DOHH2 (cell line): Measurements from ENCODE around the gene SH2D3A.

Experiments
- EZH2phosphoT487 ChIP-seq: fragments of 200-600 bp; sonication (generic); IDR thresholded peaks from 2 replicates; pipeline ENCODE4 v1.6.1; 2017; ENCODE audit warnings: borderline replicate concordance, mild to moderate bottlenecking, antibody characterized with exemption, low read length, moderate library complexity, mixed read lengths
- TF ChIP-seq, protein P1 (sequence below): fragments of 200-600 bp; sonication (generic); IDR thresholded peaks from one replicate; pipeline ENCODE4 v1.5.1; 2014; ENCODE audit warnings: antibody characterized with exemption, mild to moderate bottlenecking, low read depth, low read length; ENCODE audit not compliant: poor library complexity, severe bottlenecking

DNA sequence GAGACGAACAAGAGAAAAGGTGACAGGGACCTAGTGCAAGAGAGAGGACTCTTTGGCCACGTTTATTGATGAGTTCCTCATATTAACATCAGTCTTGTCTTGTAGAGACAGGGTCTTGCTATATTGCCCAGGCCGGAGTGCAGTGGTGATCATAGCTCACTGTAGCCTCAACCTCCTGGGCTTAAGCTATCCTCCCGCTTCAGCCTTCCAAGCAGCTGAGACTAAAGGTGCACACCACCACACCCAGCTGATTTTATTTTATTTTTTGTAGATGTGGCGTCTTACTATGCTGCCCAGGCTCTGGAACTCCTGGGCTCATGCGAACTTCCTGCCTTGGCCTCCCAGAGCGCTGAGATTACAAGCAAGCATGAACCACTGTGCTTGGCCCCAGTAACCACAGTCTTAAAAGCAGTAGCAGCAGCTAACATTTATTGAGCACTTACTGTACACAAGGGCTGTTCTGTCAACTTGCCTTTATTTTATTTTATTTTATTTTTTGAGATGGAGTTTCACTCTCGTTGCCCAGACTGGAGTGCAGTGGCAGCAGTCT, 1.1 kb upstream of the SH2D3A start:
- TF ChIP-seq, protein P1, sequence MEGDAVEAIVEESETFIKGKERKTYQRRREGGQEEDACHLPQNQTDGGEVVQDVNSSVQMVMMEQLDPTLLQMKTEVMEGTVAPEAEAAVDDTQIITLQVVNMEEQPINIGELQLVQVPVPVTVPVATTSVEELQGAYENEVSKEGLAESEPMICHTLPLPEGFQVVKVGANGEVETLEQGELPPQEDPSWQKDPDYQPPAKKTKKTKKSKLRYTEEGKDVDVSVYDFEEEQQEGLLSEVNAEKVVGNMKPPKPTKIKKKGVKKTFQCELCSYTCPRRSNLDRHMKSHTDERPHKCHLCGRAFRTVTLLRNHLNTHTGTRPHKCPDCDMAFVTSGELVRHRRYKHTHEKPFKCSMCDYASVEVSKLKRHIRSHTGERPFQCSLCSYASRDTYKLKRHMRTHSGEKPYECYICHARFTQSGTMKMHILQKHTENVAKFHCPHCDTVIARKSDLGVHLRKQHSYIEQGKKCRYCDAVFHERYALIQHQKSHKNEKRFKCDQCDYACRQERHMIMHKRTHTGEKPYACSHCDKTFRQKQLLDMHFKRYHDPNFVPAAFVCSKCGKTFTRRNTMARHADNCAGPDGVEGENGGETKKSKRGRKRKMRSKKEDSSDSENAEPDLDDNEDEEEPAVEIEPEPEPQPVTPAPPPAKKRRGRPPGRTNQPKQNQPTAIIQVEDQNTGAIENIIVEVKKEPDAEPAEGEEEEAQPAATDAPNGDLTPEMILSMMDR = no peak
- no peak for TF ChIP-seq EZH2phosphoT487
